NCI-H1436 (cell line): Measurements from ENCODE around the gene ZNF770.
"Not testable (repeated sequence)": the region's sequence is repeated elsewhere in the genome, so short reads cannot be mapped to it uniquely, and the experiment has no call there.

Source experiments
- DNase-seq: peaks from one replicate; lab custom pipeline; 2025; lab: John Stamatoyannopoulos, UW

ZNF770 gene

GRCh38 chr15:34976743-34977142, 11.3 kb downstream of the ZNF770 start:
- DNase-seq, result no peak

DNA sequence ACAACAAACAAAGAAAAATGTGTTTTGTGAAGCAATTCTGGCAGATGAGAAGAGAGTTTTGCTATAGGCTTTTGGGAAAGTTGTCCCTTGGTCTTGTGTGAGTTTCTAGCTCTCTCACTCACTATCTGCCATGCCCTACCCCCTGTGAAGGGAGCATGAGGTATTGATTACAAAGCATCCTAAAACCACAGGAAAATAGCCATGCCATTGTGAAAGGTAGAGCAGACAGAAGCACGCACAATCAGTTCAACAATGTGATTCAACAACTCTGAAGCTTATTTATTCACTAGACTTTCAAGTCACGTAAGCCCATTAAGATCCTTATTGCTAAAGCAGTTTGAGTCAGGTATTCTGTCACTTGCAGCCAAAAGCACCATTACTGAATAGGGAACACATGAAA, 12.0 kb downstream of the ZNF770 start:
- DNase-seq, result no peak

DNA sequence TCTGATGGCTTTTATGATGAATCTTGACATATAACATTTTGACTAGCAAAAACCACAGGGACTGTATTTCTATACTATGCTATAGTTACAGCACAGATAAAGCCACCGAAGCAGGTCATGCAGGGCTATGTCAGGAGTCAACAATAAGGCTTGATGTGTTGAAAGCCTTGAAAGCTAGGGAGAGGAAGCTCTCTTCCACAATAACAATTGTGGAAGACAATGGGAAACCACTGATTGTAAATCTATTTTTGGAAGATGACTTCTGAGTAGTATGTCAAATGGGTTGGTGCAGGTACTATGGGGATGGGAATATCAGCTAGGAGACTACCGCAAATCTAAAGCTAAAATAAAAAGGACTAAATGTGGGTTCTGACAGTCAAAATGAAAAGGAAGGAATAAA, 14.6 kb downstream of the ZNF770 start:
- DNase-seq, result no peak

DNA sequence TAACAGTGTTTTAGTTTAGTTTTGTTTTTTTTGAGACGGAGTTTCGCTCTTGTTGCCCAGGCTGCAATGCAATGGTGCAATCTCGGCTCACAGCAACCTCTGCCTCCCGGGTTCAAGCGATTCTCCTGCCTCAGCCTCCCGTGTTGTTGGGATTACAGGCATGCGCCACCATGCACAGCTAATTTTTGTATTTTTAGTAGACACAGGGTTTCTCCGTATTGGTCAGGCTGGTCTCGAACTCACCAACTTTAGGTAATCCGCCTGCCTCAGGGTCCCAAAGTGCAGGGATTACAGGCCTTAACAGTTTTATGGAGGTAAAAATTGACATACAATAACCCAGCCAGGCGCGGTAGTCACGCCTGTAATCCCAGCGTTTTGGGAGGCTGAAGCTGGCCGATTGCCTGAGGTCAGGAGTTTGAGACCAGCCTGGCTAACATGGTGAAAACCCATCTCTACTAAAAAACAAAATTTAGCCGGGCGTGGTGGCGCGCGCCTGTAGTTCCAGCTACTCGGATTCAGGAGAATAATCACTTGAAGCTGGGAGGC, 17.9 kb downstream of the ZNF770 start:
- DNase-seq, result not testable (repeated sequence)

- peak; percentile 96 for DNase-seq
These were observed 18.6 kb downstream of the ZNF770 start, which contains the start of gene AQR for GRCh38 chr15:34969340-34970097. AQR (minus strand) TSS chr15:34969742; CDS start chr15:34969613, 129 bp downstream.

GRCh38 chr15:34964277-34964676, 23.8 kb downstream of the ZNF770 start:
- DNase-seq, result no peak

GRCh38 chr15:34953851-34954250, 34.2 kb downstream of the ZNF770 start:
- DNase-seq, result no peak

- DNase-seq, result no peak
These were observed 35.6 kb downstream of the ZNF770 start for GRCh38 chr15:34952481-34952880.

DNA sequence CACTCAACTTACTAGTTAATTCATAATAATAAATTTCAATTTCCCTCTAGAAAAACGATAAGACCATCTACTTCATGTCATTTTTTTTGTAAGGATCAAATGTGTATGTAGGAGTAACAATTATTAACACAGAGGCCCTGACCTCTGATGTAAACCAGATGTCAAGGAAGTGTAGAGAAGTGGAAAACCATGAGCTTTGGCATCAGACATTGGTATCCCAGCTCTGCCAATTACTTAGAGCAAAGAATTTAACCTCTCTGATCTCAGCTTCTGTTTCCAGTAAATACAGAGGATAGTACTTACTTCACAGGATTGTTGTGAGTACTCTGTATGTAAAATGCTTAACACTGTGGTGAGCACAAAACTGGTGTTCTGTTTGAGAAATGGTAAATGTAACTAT, 36.1 kb downstream of the ZNF770 start:
- no peak for DNase-seq

- DNase-seq, result no peak
These were observed 43.2 kb downstream of the ZNF770 start for GRCh38 chr15:34944936-34945335.

DNA sequence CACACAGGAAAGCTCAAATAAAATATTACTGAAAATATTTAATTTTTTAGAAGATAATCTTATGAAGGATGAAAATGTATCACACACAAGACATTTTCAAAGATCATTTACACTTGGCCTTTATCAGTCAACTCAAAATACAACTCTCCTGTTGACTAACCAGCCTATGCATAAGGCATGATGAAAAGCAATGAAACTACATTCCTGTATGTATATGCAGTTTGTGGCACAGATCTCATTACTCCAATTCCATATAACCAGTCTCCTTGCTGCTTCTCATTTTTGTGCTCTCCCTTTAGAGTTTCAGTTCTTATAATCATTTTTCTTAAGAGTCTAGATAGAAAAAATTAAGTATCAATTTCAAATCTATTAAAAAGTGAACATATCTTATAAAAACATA, 44.4 kb downstream of the ZNF770 start:
- no peak for DNase-seq

GRCh38 chr15:34943264-34943663, 44.8 kb downstream of the ZNF770 start:
- not testable (repeated sequence) for DNase-seq

GRCh38 chr15:34942363-34942762, 45.7 kb downstream of the ZNF770 start:
- no peak for DNase-seq

GRCh38 chr15:34941831-34942230, 46.3 kb downstream of the ZNF770 start:
- DNase-seq, result no peak

GRCh38 chr15:34941185-34941698, 46.8 kb downstream of the ZNF770 start:
- no peak for DNase-seq

- no peak for DNase-seq
These were observed 54.6 kb downstream of the ZNF770 start for GRCh38 chr15:34933432-34933975.

DNA sequence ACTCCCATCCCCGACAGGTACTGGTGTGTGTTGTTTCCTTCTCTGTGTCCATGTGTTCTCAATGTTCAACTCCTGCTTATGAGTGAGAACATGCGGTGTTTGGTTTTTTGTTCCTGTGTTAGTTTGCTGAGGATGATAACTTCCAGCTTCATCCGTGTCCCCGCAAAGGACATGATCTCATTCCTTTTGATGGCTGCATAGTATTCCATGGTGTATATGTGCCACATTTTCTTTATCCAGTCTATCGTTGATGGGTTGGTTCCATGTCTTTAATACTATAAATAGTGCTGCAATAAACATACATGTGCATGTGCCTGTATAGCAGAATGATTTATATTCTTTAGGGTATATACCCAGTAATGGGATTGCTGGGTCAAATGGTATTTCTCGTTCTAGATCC, 59.7 kb downstream of the ZNF770 start:
- not testable (repeated sequence) for DNase-seq
